SK-N-SH (cell line): ENCODE results near the gene LRRC43. TPM values are rescaled to one million over a fixed set of nuclear protein-coding genes. Genes with fewer than 3 reads are reported as not detected.
A peak's percentile ranks its signal among the peaks of the same experiment; 100 is the strongest.

Experiments
- ELF1 ChIP-seq: IDR thresholded peaks from 2 replicates; pipeline ENCODE4 v1.4.0; 2012
- EZH2phosphoT487 ChIP-seq: fragments of 200-600 bp; sonication (generic); IDR thresholded peaks from 2 replicates; pipeline ENCODE4 v1.6.1; 2017; ENCODE audit warnings: low read depth, mixed run types, mild to moderate bottlenecking, antibody characterized with exemption, moderate library complexity, borderline replicate concordance
- FOSL2 ChIP-seq: IDR thresholded peaks from 2 replicates; pipeline ENCODE4 v1.4.0; 2012; ENCODE audit warnings: low read depth, mild to moderate bottlenecking, moderate library complexity, borderline replicate concordance
- FOXJ3 ChIP-seq: sonication (generic); formaldehyde crosslinking; IDR thresholded peaks from 2 replicates; pipeline ENCODE4 v1.5.1; 2020; ENCODE audit warnings: mild to moderate bottlenecking, missing genetic modification reagents
- FOXM1 ChIP-seq: IDR thresholded peaks from 2 replicates; pipeline ENCODE4 v1.4.0; 2012; ENCODE audit warnings: low read depth, mild to moderate bottlenecking
- JUND ChIP-seq: IDR thresholded peaks from 2 replicates; pipeline ENCODE4 v1.4.0; 2012
- MEF2A ChIP-seq: IDR thresholded peaks from 2 replicates; pipeline ENCODE4 v1.4.0; 2012; ENCODE audit warnings: low read depth, borderline replicate concordance
- MXI1 ChIP-seq: IDR thresholded peaks from 2 replicates; pipeline ENCODE4 v1.6.1; 2012; ENCODE audit warnings: mild to moderate bottlenecking, low read depth, low read length, improper control_type of control experiment
- NFIC ChIP-seq: IDR thresholded peaks from 2 replicates; pipeline ENCODE4 v1.4.0; 2012; ENCODE audit warnings: borderline replicate concordance
- NRF1 ChIP-seq: IDR thresholded peaks from 2 replicates; pipeline ENCODE4 v1.6.1; 2012; ENCODE audit warnings: low read depth, mild to moderate bottlenecking, low read length
- RFX5 ChIP-seq: IDR thresholded peaks from 2 replicates; pipeline ENCODE4 v1.6.1; 2012; ENCODE audit warnings: mild to moderate bottlenecking, improper control_type of control experiment, low read length
- SIN3A ChIP-seq: IDR thresholded peaks from 2 replicates; pipeline ENCODE4 v1.6.1; 2012; ENCODE audit warnings: low read depth, mild to moderate bottlenecking, low read length, moderate library complexity, borderline replicate concordance
- SMC3 ChIP-seq: IDR thresholded peaks from 2 replicates; pipeline ENCODE4 v1.6.1; 2012; ENCODE audit warnings: low read depth, low read length, improper control_type of control experiment
- TAF1 ChIP-seq: IDR thresholded peaks from 2 replicates; pipeline ENCODE4 v1.6.1; 2012; ENCODE audit warnings: low read depth, mild to moderate bottlenecking, low read length, moderate library complexity, borderline replicate concordance
- TCF12 ChIP-seq: IDR thresholded peaks from 2 replicates; pipeline ENCODE4 v1.4.0; 2012
- USF1 ChIP-seq: IDR thresholded peaks from 2 replicates; pipeline ENCODE4 v1.4.0; 2012; ENCODE audit warnings: low read depth, borderline replicate concordance
- YY1 ChIP-seq: IDR thresholded peaks from 2 replicates; pipeline ENCODE4 v1.4.0; 2012; ENCODE audit warnings: low read depth, mild to moderate bottlenecking
- polyA plus RNA-seq, 3 experiments: library from polyadenylated mRNA; depleted of rRNA; stranded (reverse); fragments of >200 nt; gene quantifications; 2 replicates each; pipeline ENCODE4 v1.2.3, GENCODE V29; 2012
- TF ChIP-seq, protein P1 (sequence below): fragments of 200-600 bp; sonication (generic); IDR thresholded peaks from 2 replicates; pipeline ENCODE4 v1.6.1; 2017; ENCODE audit warnings: antibody characterized with exemption, mild to moderate bottlenecking, moderate library complexity
- TF ChIP-seq, protein P2 (sequence below): IDR thresholded peaks from 2 replicates; pipeline ENCODE4 v1.6.1; 2012; ENCODE audit warnings: mild to moderate bottlenecking, low read depth, low read length, moderate library complexity
- TF ChIP-seq, protein P3 (sequence below): IDR thresholded peaks from 2 replicates; pipeline ENCODE4; 2012
- TF ChIP-seq, protein P4 (sequence below): IDR thresholded peaks from 2 replicates; pipeline ENCODE4 v1.4.0; 2012; ENCODE audit warnings: low read depth, borderline replicate concordance

LRRC43 gene
- polyA plus RNA-seq, 1 of the 3 experiments (the other 2 are of a cell fraction): 0.94 TPM

GRCh38 chr12:122155705-122156104 is 27.2 kb upstream of the LRRC43 start (continued):
- TF ChIP-seq USF1 (no peak), TCF12 (no peak; the same call in 1 of the 2 replicates), NRF1 (no peak), RFX5 (no peak), SIN3A (no peak), FOXM1 (no peak), NFIC (no peak), MEF2A (no peak), YY1 (no peak), FOXJ3 (CRISPR knock-in tag) (peak; percentile 90), FOSL2 (no peak), MXI1 (peak; percentile 60; the same call in 1 of the 2 replicates), JUND (no peak), SMC3 (no peak), ELF1 (no peak), EZH2phosphoT487 (no peak), TAF1 (no peak)
- TF ChIP-seq, protein P1, sequence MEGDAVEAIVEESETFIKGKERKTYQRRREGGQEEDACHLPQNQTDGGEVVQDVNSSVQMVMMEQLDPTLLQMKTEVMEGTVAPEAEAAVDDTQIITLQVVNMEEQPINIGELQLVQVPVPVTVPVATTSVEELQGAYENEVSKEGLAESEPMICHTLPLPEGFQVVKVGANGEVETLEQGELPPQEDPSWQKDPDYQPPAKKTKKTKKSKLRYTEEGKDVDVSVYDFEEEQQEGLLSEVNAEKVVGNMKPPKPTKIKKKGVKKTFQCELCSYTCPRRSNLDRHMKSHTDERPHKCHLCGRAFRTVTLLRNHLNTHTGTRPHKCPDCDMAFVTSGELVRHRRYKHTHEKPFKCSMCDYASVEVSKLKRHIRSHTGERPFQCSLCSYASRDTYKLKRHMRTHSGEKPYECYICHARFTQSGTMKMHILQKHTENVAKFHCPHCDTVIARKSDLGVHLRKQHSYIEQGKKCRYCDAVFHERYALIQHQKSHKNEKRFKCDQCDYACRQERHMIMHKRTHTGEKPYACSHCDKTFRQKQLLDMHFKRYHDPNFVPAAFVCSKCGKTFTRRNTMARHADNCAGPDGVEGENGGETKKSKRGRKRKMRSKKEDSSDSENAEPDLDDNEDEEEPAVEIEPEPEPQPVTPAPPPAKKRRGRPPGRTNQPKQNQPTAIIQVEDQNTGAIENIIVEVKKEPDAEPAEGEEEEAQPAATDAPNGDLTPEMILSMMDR: no peak
- TF ChIP-seq, protein P2, sequence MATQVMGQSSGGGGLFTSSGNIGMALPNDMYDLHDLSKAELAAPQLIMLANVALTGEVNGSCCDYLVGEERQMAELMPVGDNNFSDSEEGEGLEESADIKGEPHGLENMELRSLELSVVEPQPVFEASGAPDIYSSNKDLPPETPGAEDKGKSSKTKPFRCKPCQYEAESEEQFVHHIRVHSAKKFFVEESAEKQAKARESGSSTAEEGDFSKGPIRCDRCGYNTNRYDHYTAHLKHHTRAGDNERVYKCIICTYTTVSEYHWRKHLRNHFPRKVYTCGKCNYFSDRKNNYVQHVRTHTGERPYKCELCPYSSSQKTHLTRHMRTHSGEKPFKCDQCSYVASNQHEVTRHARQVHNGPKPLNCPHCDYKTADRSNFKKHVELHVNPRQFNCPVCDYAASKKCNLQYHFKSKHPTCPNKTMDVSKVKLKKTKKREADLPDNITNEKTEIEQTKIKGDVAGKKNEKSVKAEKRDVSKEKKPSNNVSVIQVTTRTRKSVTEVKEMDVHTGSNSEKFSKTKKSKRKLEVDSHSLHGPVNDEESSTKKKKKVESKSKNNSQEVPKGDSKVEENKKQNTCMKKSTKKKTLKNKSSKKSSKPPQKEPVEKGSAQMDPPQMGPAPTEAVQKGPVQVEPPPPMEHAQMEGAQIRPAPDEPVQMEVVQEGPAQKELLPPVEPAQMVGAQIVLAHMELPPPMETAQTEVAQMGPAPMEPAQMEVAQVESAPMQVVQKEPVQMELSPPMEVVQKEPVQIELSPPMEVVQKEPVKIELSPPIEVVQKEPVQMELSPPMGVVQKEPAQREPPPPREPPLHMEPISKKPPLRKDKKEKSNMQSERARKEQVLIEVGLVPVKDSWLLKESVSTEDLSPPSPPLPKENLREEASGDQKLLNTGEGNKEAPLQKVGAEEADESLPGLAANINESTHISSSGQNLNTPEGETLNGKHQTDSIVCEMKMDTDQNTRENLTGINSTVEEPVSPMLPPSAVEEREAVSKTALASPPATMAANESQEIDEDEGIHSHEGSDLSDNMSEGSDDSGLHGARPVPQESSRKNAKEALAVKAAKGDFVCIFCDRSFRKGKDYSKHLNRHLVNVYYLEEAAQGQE: no peak
- TF ChIP-seq, protein P3, sequence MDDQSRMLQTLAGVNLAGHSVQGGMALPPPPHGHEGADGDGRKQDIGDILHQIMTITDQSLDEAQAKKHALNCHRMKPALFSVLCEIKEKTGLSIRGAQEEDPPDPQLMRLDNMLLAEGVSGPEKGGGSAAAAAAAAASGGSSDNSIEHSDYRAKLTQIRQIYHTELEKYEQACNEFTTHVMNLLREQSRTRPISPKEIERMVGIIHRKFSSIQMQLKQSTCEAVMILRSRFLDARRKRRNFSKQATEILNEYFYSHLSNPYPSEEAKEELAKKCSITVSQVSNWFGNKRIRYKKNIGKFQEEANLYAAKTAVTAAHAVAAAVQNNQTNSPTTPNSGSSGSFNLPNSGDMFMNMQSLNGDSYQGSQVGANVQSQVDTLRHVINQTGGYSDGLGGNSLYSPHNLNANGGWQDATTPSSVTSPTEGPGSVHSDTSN: no peak
- TF ChIP-seq, protein P4, sequence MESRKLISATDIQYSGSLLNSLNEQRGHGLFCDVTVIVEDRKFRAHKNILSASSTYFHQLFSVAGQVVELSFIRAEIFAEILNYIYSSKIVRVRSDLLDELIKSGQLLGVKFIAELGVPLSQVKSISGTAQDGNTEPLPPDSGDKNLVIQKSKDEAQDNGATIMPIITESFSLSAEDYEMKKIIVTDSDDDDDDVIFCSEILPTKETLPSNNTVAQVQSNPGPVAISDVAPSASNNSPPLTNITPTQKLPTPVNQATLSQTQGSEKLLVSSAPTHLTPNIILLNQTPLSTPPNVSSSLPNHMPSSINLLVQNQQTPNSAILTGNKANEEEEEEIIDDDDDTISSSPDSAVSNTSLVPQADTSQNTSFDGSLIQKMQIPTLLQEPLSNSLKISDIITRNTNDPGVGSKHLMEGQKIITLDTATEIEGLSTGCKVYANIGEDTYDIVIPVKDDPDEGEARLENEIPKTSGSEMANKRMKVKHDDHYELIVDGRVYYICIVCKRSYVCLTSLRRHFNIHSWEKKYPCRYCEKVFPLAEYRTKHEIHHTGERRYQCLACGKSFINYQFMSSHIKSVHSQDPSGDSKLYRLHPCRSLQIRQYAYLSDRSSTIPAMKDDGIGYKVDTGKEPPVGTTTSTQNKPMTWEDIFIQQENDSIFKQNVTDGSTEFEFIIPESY: no peak
